ELR (cell line): ENCODE measurements around the gene COBL.
"Not testable (repeated sequence)": the region's sequence is repeated elsewhere in the genome, so short reads cannot be mapped to it uniquely, and the experiment has no call there.

Experiments
- DNase-seq: peaks from one replicate; pipeline ENCODE4 v3.0.0-alpha.2; 2015; ENCODE audit warnings: low read depth

The COBL gene

DNA sequence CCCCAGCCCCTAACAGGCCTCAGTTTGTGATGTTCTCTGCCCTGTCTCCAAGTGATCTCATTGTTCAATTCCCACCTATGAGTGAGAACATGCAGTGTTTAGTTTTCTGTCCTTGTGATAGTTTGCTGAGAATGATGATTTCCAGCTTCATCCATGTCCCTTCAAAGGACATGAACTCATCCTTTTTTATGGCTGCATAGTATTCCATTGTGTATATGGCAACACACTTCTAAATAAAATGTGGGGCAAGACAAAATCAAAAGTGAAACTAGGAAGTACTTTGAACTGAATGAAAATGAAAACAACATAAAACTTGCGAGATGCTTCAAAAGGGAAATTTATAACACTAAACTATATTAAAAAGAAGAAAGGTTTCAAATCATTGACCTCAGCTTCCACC lies 326.4 kb downstream of the COBL start:
- not testable (repeated sequence) for DNase-seq

DNA sequence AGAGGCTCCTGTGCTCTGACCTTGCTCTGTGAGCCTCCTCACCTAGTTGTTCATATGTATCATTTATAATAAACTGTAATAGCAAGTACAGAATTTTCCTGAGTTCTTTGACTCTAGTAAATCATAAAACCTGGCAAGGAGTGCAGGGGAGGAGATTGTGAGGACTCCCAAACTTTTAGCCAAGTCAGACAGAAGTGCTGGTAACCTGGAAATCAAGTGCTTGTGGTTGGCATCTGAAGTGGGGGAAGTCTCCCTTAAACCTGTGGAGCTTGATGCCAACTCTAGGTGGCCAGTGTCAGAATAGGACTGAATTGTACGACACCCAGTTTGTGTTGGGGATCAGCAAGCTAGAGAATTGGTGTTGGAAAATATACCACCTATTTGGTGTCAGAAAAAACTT lies 327.6 kb downstream of the COBL start:
- DNase-seq: no peak

DNA sequence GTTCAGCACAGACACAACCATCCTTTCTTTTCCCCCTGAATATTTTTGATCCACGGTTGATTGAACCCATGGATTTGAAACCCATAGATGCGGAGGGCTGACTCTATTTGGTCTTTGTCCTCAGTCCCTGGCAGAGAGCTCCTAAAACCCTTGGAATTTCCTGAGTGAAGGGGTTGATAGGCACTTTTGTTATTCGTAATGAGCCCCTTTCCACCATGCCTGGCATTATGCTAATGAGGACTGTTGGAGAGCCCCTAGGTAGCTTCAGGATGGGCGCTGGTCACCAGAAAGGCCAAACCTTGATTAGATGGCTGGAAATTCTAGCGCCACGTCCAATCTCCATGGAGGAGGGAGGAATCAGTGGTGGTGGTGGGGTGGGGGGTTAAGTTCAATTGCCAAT lies 328.1 kb downstream of the COBL start:
- no peak for DNase-seq

DNA sequence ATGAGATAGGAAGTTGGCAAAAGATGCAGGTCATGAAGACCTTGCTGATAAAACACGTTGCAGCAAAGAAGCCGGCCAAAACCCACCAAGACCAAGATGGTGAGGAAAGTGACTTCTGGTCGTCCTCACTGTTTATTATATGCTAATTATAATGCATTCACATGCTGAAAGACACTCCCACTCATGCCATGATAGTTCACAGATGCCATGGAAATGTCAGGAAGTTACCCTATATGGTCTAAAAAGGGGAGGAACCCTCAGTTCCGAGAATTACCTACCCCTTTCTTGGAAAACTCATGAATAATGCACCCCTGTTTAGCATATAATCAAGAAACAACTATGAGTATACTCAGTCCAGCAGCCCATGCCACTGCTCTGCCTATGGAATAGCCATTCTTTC lies 331.5 kb downstream of the COBL start:
- no peak for DNase-seq

DNA sequence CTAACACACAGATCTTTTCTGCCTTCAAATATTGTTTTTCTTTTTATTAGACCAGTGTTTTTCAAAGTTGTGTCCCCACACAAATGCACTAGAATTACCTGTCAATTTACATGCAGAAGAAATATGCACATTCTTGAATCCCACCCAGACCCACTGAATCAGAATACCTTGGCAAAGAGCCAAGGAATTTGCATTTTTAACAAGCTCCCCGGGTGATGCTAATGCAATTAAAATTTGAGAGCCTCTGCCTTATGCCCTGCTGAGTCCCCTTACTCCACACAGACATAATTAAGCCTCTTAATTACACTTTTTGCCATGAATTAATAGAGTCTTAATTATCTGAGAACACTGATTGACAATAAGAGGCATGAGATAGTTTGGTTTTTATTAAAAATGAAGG lies 332.8 kb downstream of the COBL start:
- no peak for DNase-seq

DNA sequence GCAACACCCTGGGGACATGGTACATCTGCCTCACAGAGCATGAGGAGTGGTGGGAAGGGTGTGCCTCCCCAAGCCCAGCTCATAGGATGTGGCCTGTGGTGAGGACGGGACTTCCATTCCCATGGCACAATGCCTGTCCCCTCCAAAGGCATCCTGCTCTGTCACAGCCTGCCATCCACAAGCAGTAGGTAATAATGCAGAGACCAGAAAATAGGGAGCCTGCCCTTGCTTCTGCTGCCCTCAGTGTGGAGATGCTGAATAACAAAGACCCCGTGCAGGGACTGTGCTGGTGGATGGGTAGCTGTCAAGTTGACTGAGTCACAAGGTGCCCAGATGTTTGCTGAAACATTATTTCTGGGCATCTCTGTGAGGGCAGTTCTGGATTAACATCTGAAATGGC lies 334.0 kb downstream of the COBL start:
- DNase-seq: no peak

DNA sequence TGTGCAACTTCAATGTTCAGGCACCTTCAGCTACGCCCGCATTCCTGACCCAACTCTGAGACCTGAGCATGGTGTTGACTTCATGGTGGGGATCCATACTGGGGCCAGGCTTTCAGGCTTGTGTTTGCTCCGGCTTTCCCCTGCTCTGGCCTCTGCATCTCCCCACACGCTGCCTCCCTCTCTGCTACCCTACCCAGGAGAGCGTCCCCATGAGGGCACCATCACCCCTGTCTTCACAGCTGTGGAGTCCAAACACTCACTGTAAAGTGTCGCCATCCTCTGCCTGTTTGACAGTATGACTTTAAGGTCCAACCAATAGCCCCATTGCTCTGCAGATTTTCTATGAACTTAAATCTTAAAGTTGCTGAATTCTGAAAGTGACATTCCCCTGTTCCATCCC lies 334.9 kb downstream of the COBL start:
- no peak for DNase-seq

DNA sequence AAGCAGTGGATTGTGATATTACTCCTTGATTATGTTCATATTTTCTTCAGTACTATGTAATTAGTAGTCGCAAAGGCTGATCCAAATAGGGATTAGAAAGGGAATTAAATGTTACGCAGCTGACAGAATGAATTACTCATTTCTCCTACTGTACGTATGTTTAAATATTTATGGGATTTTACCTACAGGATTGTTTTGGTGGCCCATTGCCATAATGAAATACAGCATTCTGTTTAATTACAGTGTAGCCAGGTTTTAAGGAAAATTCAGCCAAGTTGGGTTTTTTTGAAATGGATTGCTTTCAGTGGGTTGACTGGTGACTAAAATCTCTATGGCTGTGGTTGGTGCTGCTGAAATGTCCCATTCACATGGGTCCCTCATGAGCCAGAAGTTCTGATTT lies 336.2 kb downstream of the COBL start:
- no peak for DNase-seq

DNA sequence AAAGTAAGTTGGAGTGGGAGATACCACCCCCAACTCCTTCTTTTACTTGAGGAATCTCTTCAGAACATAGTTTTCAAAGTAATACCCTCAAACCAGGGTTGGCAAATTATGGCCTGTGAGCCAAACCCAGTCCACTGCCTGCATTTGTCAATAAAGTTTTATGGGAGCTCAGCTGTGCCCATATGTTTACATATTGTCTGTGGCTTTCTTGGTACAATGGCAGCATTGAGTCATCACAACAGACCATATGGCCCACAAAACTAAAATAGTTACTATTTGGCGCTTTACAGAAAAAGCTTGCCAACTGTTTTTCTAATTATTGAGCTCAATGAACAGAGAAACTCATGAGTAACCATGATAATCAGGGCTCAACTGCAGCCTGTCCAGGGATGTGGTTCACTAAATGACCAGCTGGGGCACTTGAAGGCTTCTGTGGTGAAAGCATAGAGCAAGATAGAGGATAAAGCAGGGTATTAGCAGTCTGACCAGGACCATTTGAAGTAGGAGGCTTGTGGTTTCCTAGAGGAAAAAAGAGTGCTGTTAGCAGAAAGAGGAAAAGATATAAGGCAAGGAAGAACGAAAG lies 337.9 kb downstream of the COBL start:
- DNase-seq: no peak

DNA sequence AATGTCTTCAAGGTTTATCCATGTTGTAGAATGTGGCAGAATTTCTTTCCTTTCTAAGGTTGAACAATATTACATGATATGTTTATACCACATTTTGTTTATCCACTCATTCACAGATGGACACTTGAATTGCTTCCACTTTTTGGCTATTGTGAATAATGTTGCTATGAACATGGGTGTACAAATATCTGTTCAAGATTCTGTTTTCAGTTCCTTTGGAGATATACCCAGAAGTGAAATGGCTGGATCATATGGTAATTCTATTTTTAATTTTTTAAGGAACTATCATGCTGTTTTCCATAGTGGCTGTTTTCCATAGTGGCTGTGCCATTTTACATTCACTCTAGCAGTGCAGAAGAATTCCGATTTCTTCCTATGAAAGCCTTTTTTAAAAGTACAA lies 339.2 kb downstream of the COBL start:
- no peak for DNase-seq

DNA sequence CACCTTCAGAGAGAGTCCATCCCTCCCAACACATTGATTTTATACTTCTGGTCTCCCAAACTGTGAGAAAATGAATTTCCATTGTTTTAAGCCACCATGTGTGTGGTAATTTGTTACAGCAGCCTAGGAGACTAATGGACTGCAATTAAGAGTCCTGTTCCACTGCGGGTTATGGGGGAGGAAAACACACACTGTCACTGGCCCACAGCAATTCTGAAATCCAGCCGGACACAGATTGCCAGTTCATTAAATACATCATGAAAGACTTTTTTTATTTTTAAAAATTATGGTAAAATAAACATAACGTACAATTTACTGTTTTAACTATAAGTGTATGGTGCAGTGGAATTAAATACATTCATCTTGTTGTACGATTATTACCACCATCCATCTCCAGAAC lies 340.5 kb downstream of the COBL start:
- no peak for DNase-seq

DNA sequence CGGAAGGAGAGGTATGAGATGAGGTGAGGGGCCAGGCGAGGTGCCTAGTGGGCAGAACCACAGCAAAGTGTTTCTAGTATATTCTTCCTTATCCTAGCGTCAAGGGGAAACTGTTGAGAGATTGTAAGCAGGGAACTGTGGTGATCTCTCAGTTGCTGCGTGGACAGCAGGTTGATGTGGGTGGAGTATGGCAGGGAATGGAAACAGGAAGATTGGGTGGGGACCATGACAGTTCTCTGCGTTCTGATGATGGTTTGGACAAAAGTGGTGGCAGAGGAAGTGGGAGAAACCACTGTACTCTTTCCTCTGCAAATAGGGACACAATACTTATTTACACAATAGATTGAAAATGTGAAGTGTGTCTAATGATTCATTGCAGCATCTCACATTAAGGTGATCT lies 342.4 kb downstream of the COBL start:
- no peak for DNase-seq

DNA sequence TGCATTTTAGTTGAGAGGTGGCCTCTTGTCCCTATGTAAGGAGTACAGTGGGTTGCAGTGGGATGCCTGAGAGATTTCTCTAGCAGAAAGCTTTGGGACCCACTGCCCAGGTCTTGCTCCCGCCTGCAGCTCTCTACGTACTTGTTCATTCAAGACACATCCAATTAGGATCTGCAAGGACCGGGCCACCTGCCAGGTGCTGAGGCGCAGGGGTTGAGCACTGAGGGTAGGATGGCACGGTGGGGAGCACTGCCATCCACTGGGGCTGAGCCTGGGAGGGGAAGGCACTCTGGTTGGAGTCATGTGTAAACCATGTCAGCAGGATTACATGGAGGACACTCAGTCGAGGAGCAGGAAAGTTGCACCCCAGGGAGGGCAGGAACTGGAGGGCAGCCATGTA lies 342.8 kb downstream of the COBL start:
- DNase-seq: no peak

DNA sequence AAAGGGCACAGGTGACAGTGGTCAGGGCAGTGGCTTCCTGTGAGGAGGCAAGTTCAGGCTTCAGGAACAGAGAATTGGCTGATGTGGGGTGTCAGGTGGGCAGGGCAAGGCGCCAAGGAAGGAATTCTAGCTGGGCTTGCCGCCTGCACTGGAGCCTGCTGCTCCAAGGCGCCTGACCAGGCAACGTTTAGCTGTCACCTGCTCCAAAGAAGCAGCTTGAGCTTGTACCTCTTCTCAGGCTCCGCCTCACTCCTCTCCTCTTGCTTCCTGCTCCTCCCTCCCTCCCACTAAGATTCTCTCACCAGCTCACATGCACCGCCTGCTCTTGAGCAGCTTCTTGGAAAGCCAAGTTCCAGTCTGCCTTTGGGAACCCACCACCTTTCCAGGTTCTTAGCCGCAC lies 346.5 kb downstream of the COBL start:
- DNase-seq: no peak
